BJ (cell line): ENCODE measurements around the gene KCNQ2. TPM values are rescaled to one million over a fixed set of nuclear protein-coding genes. Genes with fewer than 3 reads are reported as not detected.
"Not testable (repeated sequence)": the region's sequence is repeated elsewhere in the genome, so short reads cannot be mapped to it uniquely, and the experiment has no call there.

Experiments
- CTCF ChIA-PET: fragments of 350-600 bp; formaldehyde crosslinking; extraction: SDS; loops from one replicate; lab custom pipeline; 2021; ENCODE audit warnings: antibody characterized with exemption, inconsistent platforms; lab: Yijun Ruan, JAX
- POLR2A ChIA-PET: fragments of 300-600 bp; sonication (Branson Sonifier 250); formaldehyde crosslinking; extraction: SDS; loops from one replicate; lab custom pipeline; 2021; ENCODE audit warnings: antibody characterized with exemption; lab: Charles Lee
- DNase-seq: peaks from one replicate; pipeline ENCODE4 v3.0.0-alpha.2; 2011; ENCODE audit warnings: low read depth
- H3K27me3 ChIP-seq: 2 replicates; pipeline ENCODE4 v1.6.0; 2011; ENCODE audit warnings: low read length; ENCODE audit not compliant: control insufficient read depth, insufficient read depth
- H3K36me3 ChIP-seq: 2 replicates; pipeline ENCODE4 v1.5.1; 2011; ENCODE audit warnings: low read length; ENCODE audit not compliant: control insufficient read depth, insufficient read depth
- H3K4me3 ChIP-seq: 2 replicates; pipeline ENCODE4 v1.5.1; 2011; ENCODE audit warnings: low read depth, mild to moderate bottlenecking, control low read depth, low read length
- CTCF ChIP-seq: IDR thresholded peaks from 2 replicates; pipeline ENCODE4 v1.5.1; 2011; ENCODE audit warnings: low read depth, mild to moderate bottlenecking, control low read depth, inconsistent platforms, low read length, moderate library complexity; ENCODE audit not compliant: insufficient read depth
- polyA plus RNA-seq: library from polyadenylated mRNA; depleted of rRNA; stranded (reverse); fragments of >200 nt; gene quantifications from 2 replicates; pipeline ENCODE4 v1.2.3, GENCODE V29; 2011

Gene KCNQ2
- polyA plus RNA-seq, 1 experiment: not detected

DNA sequence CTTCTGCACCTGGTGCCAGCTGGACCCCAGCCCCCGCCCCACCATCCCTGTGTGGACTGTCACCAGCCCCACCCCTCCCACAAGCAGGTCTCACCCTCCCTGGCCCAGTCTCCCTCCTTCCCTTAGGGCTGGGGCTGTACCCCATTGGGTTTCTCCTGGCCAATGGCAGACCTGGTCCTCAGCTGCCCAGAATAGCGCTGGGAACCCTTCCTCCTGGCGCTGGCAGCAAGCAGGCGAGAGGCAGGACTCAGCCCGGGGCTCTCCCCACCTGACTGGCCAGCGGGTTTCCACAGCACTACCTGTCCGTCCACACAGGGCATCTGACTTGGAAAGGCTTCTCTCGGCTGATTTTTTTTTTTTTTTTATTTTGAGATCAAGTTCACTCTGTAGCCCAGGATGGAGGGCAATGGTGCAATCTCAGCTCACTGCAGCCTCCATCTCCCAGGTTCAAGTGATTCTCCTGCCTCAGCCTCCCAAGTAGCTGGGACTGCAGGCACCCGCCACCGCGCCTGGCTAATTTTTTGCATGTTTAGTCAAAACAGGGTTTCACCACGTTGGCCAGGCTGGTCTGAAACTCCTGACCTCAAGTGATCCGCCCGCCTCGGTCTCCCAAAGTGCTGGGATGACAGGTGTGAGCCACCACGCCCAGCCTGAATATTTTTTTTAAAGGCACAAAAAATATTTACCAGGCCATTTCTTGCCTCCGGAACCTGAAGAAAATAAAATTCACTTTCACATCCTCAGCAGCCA lies 89.7 kb downstream of the KCNQ2 start:
- peaks cover 2% of the 10 kb centered on the region; the same call in 1 of the 2 replicates for H3K27me3 ChIP-seq
- ChIA-PET CTCF (interaction anchor here (0.6 to 7.6 kb wide), 17 partner anchors 9 to 331 kb away, joined by 3 to 107 read pairs (median 4); no protein-coding TSS in a partner anchor), POLR2A (no interaction called here)
- no peak for TF ChIP-seq CTCF
- H3K36me3 ChIP-seq: no peaks in the 10 kb centered on the region
- no peak overlapping the region for H3K4me3 ChIP-seq
- no peak for DNase-seq

GRCh38 chr20:63381781-63382431 lies 90.5 kb downstream of the KCNQ2 start:
- peak; percentile 96 for TF ChIP-seq CTCF
- ChIA-PET POLR2A (no interaction called here), CTCF (interaction anchor here (0.6 to 7.6 kb wide), 20 partner anchors 8 to 409 kb away, joined by 3 to 107 read pairs (median 4); no protein-coding TSS in a partner anchor)
- DNase-seq: no peak
- no peaks in the 10 kb centered on the region for H3K36me3 ChIP-seq
- H3K27me3 ChIP-seq: peaks cover 2% of the 10 kb centered on the region; the same call in 1 of the 2 replicates
- H3K4me3 ChIP-seq: no peak overlapping the region

- Histone ChIP-seq H3K36me3 (no peaks in the 10 kb centered on the region), H3K27me3 (peaks cover 2% of the 10 kb centered on the region; the same call in 1 of the 2 replicates), H3K4me3 (no peak overlapping the region)
- DNase-seq: no peak
- no peak for TF ChIP-seq CTCF
- ChIA-PET POLR2A (no interaction called here), CTCF (interaction anchor here (0.5 to 7.6 kb wide), 11 partner anchors 9 to 157 kb away, joined by 3 to 107 read pairs (median 3); no protein-coding TSS in a partner anchor)
These were observed 92.0 kb downstream of the KCNQ2 start for GRCh38 chr20:63380346-63380870.

GRCh38 chr20:63379872-63380271 lies 92.6 kb downstream of the KCNQ2 start:
- CTCF ChIA-PET: interaction anchor here (0.9 to 7.6 kb wide), 8 partner anchors 9 to 157 kb away, joined by 3 to 107 read pairs (median 4); no protein-coding TSS in a partner anchor
- H3K4me3 ChIP-seq, H3K36me3 ChIP-seq, POLR2A ChIA-PET, DNase-seq, H3K27me3 ChIP-seq: not testable (repeated sequence)

- CTCF ChIA-PET: interaction anchor here (1.3 to 7.6 kb wide), 3 partner anchors 71 to 156 kb away, joined by 3 to 107 read pairs (median 4); no protein-coding TSS in a partner anchor
- H3K4me3 ChIP-seq: no peak overlapping the region
- peaks cover 6% of the 10 kb centered on the region; the same call in 1 of the 2 replicates for H3K27me3 ChIP-seq
- no peak for DNase-seq
- TF ChIP-seq CTCF: no peak
- H3K36me3 ChIP-seq: no peaks in the 10 kb centered on the region
- POLR2A ChIA-PET: no interaction called here
These were observed 93.2 kb downstream of the KCNQ2 start for GRCh38 chr20:63379296-63379695.
